OCI-LY7 (cell line): ENCODE measurements around the gene MAPRE2. TPM values are rescaled to one million over a fixed set of nuclear protein-coding genes. Genes with fewer than 3 reads are reported as not detected.

Source experiments
- BruUV-seq: library from RNA; stranded (reverse); fragments of 400-500 nt; replicated peaks from 2 replicates; lab custom pipeline; 2021; lab: Mats Ljungman, UMichigan
- CTCF ChIA-PET: fragments of 300-600 bp; sonication (Branson Sonifier 250); formaldehyde crosslinking; loops from one replicate; lab custom pipeline; 2022; ENCODE audit warnings: antibody characterized with exemption; ENCODE audit not compliant: unreplicated experiment; lab: Charles Lee
- POLR2A ChIA-PET: fragments of 300-600 bp; sonication (Branson Sonifier 250); formaldehyde crosslinking; loops from one replicate; lab custom pipeline; 2022; ENCODE audit warnings: antibody characterized with exemption; lab: Charles Lee
- DNase-seq: peaks from one replicate; pipeline ENCODE4 v3.0.0-alpha.2; 2015; ENCODE audit warnings: low spot score
- H2AFZ ChIP-seq: fragments of 200-600 bp; sonication (generic), shearing (Covaris generic); 2 replicates; pipeline ENCODE4 v1.6.1; 2014; ENCODE audit warnings: mild to moderate bottlenecking, antibody characterized with exemption, low read length, moderate library complexity
- H3K27ac ChIP-seq: fragments of 200-600 bp; sonication (generic); 2 replicates; pipeline ENCODE4 v1.5.1; 2014; ENCODE audit warnings: mixed run types, low read depth, mild to moderate bottlenecking, moderate library complexity, low read length, inconsistent platforms; ENCODE audit not compliant: poor library complexity, severe bottlenecking
- H3K36me3 ChIP-seq: fragments of 200-600 bp; sonication (generic); 2 replicates; pipeline ENCODE4 v1.6.1; 2014; ENCODE audit warnings: mild to moderate bottlenecking, antibody characterized with exemption, low read length, moderate library complexity, mixed read lengths; ENCODE audit not compliant: insufficient read depth
- H3K4me1 ChIP-seq: fragments of 200-600 bp; sonication (generic); 2 replicates; pipeline ENCODE4 v1.5.1; 2014; ENCODE audit warnings: mild to moderate bottlenecking, low read length; ENCODE audit not compliant: insufficient read depth, poor library complexity, severe bottlenecking
- H3K4me2 ChIP-seq: fragments of 200-600 bp; sonication (generic); 2 replicates; pipeline ENCODE4 v1.6.1; 2014; ENCODE audit warnings: mild to moderate bottlenecking, low read length
- H3K4me3 ChIP-seq: fragments of 200-600 bp; sonication (generic); 2 replicates; pipeline ENCODE4 v1.5.1; 2014; ENCODE audit warnings: mild to moderate bottlenecking, low read depth, low read length; ENCODE audit not compliant: poor library complexity, severe bottlenecking
- H3K79me2 ChIP-seq: fragments of 200-600 bp; sonication (generic); 2 replicates; pipeline ENCODE4 v1.6.1; 2016; ENCODE audit warnings: low read depth, mild to moderate bottlenecking, low read length, moderate library complexity, mixed read lengths; ENCODE audit not compliant: insufficient read depth
- H3K9me2 ChIP-seq: fragments of 200-600 bp; sonication (generic); 2 replicates; pipeline ENCODE4 v1.6.1; 2016; ENCODE audit warnings: mild to moderate bottlenecking, low read length, mixed read lengths; ENCODE audit not compliant: insufficient read depth
- H3K9me3 ChIP-seq: fragments of 200-600 bp; sonication (generic); 2 replicates; pipeline ENCODE4 v1.6.1; 2014; ENCODE audit warnings: mild to moderate bottlenecking, mixed run types, low read length, mixed read lengths
- H4K20me1 ChIP-seq: fragments of 200-600 bp; sonication (generic); 2 replicates; pipeline ENCODE4 v1.6.1; 2014; ENCODE audit warnings: mild to moderate bottlenecking, antibody characterized with exemption, low read length, moderate library complexity, mixed read lengths; ENCODE audit not compliant: insufficient read depth
- EZH2phosphoT487 ChIP-seq: fragments of 200-600 bp; sonication (generic); IDR thresholded peaks from 2 replicates; pipeline ENCODE4 v1.6.1; 2018; ENCODE audit warnings: low read depth, borderline replicate concordance, mild to moderate bottlenecking, mixed run types, antibody characterized with exemption, low read length, moderate library complexity, mixed read lengths
- intact Hi-C: fragments of 100-400 bp; cut with micrococcal nuclease; formaldehyde crosslinking; loops from one replicate; pipeline ENCODE4 v1.10.0; 2022; ENCODE audit not compliant: unreplicated experiment
- total RNA-seq, 2 experiments: library from RNA; depleted of rRNA in 1 of 2; stranded (reverse); fragments of >200 nt in 1 of 2; shearing (Covaris generic) in 1 of 2; gene quantifications; 2 replicates each; pipeline ENCODE4 v1.2.3, GENCODE V29; 2014 to 2022
- TF ChIP-seq, protein P1 (sequence below): fragments of 200-600 bp; sonication (generic); conservative IDR thresholded peaks from 2 replicates; pipeline ENCODE4 v1.5.1; 2014; ENCODE audit warnings: mild to moderate bottlenecking, antibody characterized with exemption, low read length, moderate library complexity, mixed read lengths

The MAPRE2 gene
- total RNA-seq, 2 experiments from 2014 or later = 17.1 to 35.2 TPM

DNA sequence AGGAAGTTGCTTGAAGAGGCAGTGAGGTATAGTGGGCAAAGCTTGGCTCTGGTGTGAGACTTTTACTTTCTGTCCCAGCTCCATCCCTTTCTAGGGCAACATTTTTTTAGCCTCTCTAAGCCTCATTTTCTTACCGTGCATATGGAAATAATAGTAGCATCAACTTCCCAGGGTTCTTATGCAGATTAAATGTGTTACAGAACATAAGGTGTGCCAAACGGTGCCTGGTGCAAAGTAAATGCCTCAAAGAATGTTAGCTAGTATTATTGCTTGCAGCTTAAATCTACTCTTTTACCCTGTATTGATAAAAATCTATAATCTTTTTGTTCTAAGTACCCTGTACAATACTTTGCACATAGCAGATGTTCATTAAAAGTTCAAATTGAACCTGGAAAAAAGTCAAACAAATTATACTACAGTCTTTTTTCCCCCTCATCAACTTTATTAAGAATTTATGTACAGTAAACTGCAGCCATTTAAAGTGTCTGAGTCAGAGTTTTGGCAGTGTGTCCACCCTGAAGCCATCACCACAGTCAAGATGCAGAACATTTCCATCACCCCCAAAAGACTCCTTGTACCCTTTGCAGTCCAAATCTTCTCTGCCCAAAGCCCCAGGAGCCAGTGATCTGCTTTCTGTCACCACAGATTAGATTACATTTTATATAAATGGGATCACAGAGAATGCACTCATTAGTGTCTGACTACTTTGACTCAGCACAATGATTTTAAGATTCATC lies 10.6 kb downstream of the MAPRE2 start:
- Histone ChIP-seq H3K4me3 (no peak overlapping the region), H3K9me2 (no peaks in the 10 kb centered on the region), H3K79me2 (peaks cover 62% of the 10 kb centered on the region), H3K9me3 (no peaks in the 10 kb centered on the region), H3K36me3 (peaks cover 3% of the 10 kb centered on the region; the same call in 1 of the 2 replicates), H3K4me2 (peak overlapping the region; percentile 99; the same call in 1 of the 2 replicates), H3K4me1 (peaks cover 29% of the 10 kb centered on the region), H3K27ac (no peak overlapping the region), H4K20me1 (no peaks in the 10 kb centered on the region), H2AFZ (no peak overlapping the region)
- no peak for TF ChIP-seq EZH2phosphoT487
- TF ChIP-seq, protein P1, sequence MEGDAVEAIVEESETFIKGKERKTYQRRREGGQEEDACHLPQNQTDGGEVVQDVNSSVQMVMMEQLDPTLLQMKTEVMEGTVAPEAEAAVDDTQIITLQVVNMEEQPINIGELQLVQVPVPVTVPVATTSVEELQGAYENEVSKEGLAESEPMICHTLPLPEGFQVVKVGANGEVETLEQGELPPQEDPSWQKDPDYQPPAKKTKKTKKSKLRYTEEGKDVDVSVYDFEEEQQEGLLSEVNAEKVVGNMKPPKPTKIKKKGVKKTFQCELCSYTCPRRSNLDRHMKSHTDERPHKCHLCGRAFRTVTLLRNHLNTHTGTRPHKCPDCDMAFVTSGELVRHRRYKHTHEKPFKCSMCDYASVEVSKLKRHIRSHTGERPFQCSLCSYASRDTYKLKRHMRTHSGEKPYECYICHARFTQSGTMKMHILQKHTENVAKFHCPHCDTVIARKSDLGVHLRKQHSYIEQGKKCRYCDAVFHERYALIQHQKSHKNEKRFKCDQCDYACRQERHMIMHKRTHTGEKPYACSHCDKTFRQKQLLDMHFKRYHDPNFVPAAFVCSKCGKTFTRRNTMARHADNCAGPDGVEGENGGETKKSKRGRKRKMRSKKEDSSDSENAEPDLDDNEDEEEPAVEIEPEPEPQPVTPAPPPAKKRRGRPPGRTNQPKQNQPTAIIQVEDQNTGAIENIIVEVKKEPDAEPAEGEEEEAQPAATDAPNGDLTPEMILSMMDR = no peak
- no peak for DNase-seq
- intact Hi-C loops = no loop called here
- ChIA-PET CTCF (no interaction called here), POLR2A (interaction anchor here (1.0 kb wide), 1 partner anchor 22 kb away, joined by 3 read pairs; no protein-coding TSS in a partner anchor)
- no TSS peak for BruUV-seq

GRCh38 chr18:35054401-35054800 lies 13.2 kb downstream of the MAPRE2 start:
- no peak for TF ChIP-seq EZH2phosphoT487
- TF ChIP-seq, protein P1 = no peak
- no peaks in the 10 kb centered on the region for H3K9me2 ChIP-seq
- CTCF ChIA-PET = no interaction called here
- H3K4me1 ChIP-seq = peaks cover 22% of the 10 kb centered on the region
- no peak overlapping the region for H3K27ac ChIP-seq
- BruUV-seq = no TSS peak
- H2AFZ ChIP-seq = no peak overlapping the region
- POLR2A ChIA-PET = no interaction called here
- H3K9me3 ChIP-seq = no peaks in the 10 kb centered on the region
- no peak overlapping the region for H3K4me2 ChIP-seq
- 0 out of 2 replicates have a peak, but pooled peaks cover 5% of the 10 kb centered on the region for H4K20me1 ChIP-seq
- H3K4me3 ChIP-seq = no peak overlapping the region
- H3K79me2 ChIP-seq = peaks cover 40% of the 10 kb centered on the region
- intact Hi-C loops = no loop called here
- DNase-seq = no peak
- no peaks in the 10 kb centered on the region for H3K36me3 ChIP-seq

- Histone ChIP-seq H3K79me2 (peaks cover 33% of the 10 kb centered on the region), H3K9me3 (no peaks in the 10 kb centered on the region), H3K4me3 (no peak overlapping the region), H3K27ac (no peak overlapping the region), H3K4me1 (peaks cover 17% of the 10 kb centered on the region), H3K36me3 (no peaks in the 10 kb centered on the region), H2AFZ (no peak overlapping the region), H3K9me2 (no peaks in the 10 kb centered on the region), H4K20me1 (0 out of 2 replicates have a peak, but pooled peaks cover 7% of the 10 kb centered on the region), H3K4me2 (no peak overlapping the region)
- TF ChIP-seq, protein P1 = no peak
- no peak for TF ChIP-seq EZH2phosphoT487
- no peak for DNase-seq
- POLR2A ChIA-PET = no interaction called here
- CTCF ChIA-PET = no interaction called here
- no TSS peak for BruUV-seq
- intact Hi-C loops = no loop called here
These were observed 13.9 kb downstream of the MAPRE2 start for GRCh38 chr18:35055105-35055504.
